GM13977 (cell line): ENCODE data around the gene GP1BB.
A peak's percentile ranks its signal among the peaks of the same experiment; 100 is the strongest.

Source experiments
- DNase-seq: peaks from one replicate; pipeline ENCODE4 v3.0.0; 2012; ENCODE audit warnings: low spot score
- in situ Hi-C: fragments of 300-500 bp; cut with MboI; formaldehyde crosslinking; loops from one replicate; pipeline ENCODE4 v1.12.0; 2022; ENCODE audit warnings: low sequenced_read_pairs, low pct_unique_long_range_greater_than_20kb, mixed read lengths, inconsistent platforms; ENCODE audit not compliant: unreplicated experiment
- TF ChIP-seq, protein P1 (sequence below): IDR thresholded peaks from 2 replicates; pipeline ENCODE4 v1.5.1; 2012; ENCODE audit warnings: mild to moderate bottlenecking, control low read depth; ENCODE audit not compliant: insufficient read depth; ENCODE audit errors: extremely low read depth, missing control alignments

GP1BB gene

DNA sequence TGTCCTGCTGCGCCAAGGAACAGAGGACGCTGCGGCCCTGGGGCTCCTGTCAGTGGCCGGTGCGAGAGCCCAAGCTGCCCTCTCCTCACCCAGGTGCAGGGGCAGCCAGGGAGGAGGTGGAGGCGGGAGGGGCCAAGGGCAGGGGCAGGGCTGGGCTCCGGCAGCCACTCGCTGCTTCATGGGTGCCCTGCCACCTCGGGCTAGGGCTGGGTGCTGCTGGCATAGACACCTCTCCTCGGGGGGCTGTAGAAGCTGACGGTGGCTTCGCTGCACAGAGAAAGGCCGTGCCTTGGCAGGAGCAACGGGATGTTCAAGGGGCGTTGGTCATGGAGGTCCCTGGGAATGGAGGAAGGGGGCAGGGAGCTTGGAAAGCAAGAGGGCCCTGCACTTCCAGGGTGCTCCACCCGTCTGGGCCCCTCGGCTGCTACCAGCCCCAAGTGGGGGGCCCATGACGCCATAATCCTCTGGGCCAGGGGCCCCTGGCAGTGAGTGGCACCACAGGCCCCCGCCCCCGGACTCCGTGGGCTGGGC, 35.6 kb downstream of the GP1BB start:
- no peak for DNase-seq
- TF ChIP-seq, protein P1, sequence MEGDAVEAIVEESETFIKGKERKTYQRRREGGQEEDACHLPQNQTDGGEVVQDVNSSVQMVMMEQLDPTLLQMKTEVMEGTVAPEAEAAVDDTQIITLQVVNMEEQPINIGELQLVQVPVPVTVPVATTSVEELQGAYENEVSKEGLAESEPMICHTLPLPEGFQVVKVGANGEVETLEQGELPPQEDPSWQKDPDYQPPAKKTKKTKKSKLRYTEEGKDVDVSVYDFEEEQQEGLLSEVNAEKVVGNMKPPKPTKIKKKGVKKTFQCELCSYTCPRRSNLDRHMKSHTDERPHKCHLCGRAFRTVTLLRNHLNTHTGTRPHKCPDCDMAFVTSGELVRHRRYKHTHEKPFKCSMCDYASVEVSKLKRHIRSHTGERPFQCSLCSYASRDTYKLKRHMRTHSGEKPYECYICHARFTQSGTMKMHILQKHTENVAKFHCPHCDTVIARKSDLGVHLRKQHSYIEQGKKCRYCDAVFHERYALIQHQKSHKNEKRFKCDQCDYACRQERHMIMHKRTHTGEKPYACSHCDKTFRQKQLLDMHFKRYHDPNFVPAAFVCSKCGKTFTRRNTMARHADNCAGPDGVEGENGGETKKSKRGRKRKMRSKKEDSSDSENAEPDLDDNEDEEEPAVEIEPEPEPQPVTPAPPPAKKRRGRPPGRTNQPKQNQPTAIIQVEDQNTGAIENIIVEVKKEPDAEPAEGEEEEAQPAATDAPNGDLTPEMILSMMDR: no peak
- in situ Hi-C loops: no loop called here

DNA sequence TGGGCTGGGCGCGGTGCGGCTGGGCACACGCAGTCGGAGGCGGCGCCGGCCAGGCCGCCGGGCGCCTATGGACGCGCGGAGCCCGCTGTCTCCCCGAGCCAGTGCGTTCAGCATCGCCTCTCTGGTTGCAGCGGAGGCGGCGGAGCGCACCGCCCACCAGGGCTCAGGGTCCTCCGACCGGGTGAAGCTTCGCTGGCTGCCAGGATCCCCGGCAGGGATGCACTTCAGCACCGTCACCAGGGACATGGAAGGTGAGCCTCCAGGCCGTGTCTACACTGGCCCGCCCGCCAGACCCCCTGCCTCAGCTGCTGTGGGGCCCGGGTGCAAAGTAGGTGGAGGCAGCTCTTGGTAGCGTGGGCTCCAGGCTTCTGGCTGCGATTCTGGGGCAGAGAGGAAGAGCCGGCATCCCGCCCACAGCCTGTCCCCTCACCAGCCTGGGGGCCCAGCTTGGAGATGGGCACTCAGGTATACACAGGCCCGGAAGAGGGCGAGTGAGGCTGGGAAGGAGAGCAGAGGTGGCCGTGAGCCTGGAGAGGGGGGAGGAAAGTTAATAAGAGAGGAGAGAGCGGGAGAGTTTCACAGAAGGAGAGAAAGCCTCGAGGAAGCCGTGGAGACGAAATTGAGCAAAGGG, 36.2 kb downstream of the GP1BB start:
- in situ Hi-C loops: no loop called here
- TF ChIP-seq, protein P1: no peak
- DNase-seq: no peak

DNA sequence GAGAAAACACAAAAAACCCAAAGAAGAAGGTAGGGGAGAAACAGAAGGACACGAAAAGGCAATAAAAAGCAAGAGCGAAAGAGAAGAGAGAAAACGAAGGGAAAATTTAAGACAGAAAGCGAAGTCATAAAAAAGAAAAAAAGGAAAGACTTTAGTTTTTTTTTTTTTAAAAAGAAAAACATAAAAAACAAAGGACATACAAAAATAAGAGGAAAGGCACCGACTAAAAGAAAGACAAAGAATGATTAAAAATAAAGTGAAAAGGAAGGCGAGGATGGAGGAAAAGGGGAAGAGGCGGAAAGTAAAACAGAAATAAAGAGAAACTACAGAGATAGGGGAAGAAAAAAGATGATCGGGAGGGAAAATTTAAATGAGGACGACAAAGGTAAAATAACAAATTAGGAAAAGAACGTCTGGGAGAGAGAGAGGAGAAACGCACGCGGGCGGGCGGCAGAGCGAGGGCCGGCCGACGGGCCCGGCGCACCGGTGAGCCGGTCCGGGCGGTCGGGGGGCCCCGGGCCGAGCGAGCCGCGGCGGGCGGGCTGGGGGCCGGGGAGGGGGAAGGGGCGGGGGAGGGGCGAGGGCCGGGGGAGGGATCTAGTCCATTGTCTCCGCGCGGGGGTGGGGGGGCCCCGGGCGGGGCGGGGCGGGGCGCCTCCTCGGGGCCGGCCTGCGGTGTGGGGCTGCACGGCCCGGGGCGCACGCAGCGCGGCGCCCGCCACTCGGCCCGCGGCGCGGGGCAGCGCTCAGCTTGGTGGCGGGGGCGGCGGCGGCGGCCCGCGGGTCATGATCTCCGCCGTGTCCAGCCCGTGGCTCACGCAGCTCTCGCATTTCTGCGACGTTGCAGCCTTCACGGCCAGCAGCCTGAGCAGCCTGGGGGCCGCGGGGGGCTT, 37.0 kb downstream of the GP1BB start, which contains the start of gene TBX1:
Gene TBX1, plus strand, starts transcription at position 721 of the 893 bp plus-strand sequence. Its CDS starts 66 bp downstream, at position 787.
- in situ Hi-C loops: no loop called here
- no peak for DNase-seq
- TF ChIP-seq, protein P1: no peak

DNA sequence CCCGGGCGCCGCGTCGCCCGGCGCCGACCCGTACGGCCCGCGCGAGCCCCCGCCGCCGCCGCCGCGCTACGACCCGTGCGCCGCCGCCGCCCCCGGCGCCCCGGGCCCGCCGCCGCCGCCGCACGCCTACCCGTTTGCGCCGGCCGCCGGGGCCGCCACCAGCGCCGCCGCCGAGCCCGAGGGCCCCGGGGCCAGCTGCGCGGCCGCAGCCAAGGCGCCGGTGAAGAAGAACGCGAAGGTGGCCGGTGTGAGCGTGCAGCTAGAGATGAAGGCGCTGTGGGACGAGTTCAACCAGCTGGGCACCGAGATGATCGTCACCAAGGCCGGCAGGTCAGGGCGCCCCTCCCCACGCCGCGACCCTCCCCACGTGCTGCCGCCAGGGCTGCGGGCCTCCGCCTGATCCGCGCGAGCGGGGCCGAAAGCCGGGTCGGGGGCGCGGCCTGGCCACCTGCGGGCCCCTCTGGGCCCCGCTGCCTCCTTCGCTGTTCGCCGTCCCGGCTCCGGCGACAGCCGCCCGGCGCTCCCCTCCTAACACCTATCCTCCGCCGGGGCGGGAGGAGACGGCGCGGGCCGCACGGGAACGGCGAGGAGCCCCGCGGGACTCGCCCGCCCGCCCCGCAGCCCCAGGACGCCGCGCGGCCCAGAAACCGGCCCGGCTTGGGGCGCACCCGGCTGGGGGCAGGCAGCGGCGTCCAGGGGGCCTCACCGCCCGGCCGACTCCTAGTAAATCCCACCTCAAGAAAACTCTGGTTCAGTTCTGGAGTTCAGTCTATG, 37.8 kb downstream of the GP1BB start:
- peak; percentile 63 for DNase-seq
- TF ChIP-seq, protein P1: no peak
- in situ Hi-C loops: no loop called here

DNA sequence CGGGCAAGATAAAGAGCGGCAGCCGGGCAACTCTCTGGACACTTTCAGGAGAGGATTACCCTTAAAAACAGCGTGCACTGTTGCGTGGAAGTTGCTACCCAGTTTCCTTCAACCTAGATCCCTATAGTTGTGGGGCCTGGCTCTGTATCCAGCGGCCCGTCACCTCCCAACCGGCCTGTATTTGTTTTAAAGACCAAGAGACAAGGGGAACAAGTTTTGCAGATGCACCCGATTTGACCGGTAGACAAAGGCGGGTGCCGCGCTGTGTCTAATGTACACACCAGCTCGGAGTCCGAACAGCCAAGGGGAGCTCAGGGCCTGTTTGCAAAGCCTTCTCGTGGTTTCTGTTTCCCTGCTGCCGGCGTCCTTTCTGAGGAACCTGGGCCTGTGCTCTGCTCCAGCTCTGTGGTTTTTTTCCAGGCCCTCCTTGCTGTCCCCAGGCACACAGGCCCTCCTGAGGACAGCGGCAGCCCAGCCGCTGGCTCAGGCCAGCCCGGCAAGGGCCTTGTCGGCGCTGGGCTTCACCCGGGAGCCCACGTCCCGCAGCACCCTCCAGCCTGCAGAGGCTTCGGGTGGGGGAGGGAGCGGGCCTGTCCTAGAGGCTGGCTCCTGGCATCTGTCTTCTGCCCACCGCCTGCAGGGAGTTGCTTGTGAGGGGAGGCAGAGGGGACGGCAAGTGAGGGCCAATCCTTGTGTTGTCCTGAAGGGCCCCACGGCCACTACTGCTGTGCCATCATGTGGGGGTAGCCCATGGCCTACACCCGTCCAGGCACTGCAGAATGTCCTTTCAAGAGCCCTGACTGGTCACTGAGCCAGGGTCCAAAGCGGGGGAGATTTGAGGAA, 38.6 kb downstream of the GP1BB start:
- DNase-seq: no peak
- in situ Hi-C loops: no loop called here
- TF ChIP-seq, protein P1: no peak
